GM11168 (cell line): ENCODE measurements around the gene COL1A1.

Experiments
- in situ Hi-C: fragments of 300-500 bp; cut with MboI; formaldehyde crosslinking; loops from one replicate; pipeline ENCODE4 v1.12.0; 2022; ENCODE audit warnings: low sequenced_read_pairs; ENCODE audit not compliant: unreplicated experiment

The COL1A1 gene

DNA sequence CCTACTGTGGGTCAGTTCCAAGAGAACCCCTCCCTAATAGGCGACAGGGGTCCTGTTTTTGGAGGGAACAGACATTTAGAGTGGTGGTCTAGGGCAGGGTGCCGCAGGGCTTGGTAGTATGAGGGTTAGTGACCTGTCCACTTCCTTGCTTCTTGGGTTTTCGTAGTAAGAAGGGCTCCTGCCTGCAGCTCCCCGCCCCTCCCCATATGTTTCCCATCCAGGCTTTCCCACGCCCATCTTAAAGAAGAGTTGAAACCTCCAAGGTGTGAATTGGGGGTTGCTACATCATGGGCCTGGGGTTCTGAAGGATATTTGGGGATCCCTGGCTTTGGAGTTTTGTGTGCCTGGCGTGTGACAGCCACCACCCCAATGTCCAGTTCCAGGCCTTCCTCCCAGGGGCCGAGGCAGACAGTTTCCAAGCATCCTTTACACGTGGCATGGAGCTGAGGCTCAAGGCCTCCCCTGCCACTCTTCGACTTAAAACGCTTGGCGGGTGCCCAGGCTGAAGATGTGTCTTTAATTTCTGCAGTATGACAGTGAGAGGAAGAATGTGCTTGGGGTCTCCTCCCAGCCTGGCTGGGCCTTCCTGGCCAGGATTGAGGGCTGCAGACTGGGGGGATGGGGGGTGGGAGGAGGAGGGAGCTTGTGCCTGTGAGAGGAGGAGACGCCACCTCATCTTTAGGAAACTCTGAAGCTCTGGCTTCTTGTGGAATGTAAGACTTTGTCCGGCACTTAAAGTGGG is 2.3 kb upstream of the COL1A1 start:
- in situ Hi-C loops: no loop called here

DNA sequence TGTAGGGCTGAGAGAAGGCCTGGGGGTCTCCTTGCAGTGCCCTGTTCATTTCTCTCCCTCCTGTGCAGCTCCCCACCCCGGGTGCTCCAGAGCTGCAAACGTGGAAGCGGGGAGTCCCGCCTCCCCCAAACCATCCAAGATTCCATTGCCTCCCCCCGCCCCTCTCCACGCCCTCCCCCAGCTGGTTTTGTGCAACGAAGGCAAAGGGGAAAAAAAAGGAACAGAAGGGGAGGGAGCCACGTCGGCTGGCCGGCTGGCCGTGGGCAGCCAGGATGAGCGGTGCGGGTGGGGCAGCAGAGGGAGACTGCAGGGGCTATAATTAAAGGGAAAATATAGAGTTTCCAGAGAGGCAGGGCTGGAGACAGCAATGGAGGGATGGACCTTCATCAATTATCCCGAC is 1.7 kb upstream of the COL1A1 start:
- in situ Hi-C loops: no loop called here

DNA sequence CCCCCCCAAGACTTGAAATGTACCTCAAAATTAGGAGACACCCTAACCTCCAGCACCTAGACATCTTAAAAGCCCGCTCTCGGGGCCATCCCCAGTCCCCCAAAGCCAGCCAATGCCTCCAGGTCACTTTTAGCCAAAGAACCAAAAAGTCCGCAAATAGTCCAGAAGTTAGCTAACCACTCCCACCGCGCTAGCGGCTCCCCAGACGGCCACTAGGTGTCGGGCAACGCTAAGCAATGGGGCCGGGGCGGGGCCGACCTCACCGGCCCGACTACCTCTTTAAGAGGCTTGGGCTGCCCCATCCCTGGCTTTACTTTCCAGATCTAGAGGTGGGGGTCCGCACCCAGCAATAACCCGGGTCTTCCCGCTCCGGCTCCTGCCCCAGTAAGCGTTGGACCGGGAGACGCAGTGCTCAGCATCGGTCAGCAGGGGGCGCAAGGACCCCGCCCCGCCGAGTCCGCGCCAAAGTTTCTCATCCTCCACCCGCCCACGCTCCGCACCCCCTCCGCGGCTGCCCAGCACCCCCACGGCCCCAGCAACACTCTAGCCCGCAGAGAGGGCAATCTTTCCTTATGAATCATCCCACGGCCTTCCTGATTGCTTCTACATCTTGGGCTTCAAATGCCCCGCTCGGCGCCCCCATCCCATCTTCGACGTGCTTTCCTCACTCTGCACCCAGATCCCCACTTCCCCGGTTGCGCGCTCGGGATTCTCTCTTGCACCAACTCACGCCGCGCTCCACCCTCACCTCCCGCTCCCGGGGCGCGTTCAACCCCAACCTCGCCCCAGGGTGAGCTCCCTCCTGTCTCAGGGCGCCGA is 765 bp downstream of the COL1A1 start:
- in situ Hi-C loops: no loop called here

DNA sequence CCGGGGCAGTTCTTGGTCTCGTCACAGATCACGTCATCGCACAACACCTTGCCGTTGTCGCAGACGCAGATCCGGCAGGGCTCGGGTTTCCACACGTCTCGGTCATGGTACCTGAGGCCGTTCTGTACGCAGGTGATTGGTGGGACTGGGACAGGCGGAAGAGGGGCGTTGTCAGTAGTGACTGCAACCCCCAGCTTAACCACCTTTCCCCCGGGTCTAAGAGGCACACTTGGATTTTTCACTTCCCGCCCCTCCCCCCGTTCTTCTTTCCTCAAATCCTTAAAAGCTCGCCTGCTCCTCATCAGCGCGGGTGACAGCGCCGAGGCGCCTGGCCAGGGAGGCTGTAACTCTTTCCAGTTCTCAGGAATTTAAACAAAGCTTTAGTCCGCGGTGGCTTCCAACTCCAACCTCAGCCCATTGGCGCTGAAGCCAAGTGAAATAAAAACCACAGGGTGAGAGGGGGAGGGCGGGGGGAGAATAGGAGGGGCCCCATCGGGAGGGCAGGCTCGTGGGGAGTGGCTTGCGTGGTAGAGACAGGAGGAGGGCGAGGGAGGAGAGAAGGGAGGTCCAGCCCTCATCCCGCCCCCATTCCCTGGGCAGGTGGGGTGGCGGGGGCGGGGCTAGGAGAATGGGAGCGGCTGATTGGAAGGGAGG is 1.5 kb downstream of the COL1A1 start:
- in situ Hi-C loops: no loop called here

DNA sequence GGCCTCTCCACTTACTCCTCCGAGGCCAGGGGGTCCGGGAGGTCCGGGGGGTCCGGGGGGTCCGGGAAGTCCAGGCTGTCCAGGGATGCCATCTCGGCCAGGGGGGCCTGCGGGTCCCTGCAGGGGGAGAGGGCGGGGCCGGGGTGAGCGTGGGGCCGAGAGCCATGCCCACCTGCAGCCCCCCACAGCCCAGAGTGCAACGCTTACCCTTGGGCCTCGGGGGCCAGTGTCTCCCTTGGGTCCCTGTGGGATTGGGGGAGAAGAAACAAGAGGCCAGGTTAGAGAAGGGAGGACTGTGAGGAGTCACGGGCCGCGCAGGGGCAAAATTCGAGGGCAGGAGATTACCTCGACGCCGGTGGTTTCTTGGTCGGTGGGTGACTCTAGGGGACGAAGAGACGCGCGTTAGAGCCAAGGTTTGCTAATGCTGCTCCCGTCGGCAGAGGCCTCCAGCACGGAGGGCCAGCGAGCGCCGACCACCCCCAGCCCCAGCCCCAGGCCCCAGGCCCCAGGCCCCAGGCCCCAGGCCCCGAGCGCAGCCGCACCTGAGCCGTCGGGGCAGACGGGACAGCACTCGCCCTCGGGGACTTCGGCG is 2.1 kb downstream of the COL1A1 start:
- in situ Hi-C loops: no loop called here

DNA sequence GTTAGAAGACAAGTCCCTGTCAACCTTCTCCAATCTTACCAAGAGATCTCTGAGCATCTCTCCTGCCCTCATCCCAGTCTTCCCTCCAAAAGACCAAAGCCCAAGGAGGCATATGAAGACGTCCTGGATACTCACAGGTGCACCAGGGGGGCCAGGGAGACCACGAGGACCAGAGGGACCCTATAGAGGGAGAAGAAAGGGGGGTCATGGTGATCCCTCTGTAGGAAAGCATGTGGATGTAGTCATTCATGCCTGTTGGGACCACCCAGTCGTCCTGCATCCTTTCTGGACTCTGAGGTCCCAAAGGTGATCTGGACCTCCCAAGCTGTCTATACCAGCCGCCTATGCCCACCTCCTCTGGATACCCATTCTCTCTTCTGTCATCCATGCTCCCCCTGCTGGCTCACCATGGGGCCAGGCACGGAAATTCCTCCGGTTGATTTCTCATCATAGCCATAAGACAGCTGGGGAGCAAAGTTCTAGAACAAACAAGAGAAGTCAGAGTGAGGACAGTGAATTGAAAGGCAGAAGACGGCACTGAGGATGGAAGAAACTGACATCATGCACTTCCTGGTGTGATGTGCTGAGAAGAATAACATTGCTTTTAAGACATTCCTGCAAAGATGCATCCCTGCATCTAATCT is 3.3 kb downstream of the COL1A1 start:
- in situ Hi-C loops: no loop called here

DNA sequence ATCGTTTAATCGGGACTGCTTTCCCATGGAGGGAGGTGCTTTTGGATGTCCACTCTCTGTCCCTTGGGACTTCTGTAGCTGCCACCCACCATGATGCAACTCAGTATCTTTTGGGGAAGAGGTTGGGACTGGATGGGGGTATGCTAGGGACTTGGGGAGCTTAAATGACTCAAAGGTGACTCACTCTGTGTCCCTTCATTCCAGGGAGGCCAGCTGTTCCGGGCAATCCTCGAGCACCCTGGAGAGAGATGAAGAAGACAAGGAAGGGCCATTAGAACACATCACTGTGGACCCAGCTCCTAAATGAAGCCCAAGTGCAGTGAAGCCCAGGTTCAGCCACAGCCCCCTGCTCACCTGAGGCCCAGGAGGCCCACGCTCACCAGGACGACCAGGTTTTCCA is 4.6 kb downstream of the COL1A1 start:
- in situ Hi-C loops: no loop called here

DNA sequence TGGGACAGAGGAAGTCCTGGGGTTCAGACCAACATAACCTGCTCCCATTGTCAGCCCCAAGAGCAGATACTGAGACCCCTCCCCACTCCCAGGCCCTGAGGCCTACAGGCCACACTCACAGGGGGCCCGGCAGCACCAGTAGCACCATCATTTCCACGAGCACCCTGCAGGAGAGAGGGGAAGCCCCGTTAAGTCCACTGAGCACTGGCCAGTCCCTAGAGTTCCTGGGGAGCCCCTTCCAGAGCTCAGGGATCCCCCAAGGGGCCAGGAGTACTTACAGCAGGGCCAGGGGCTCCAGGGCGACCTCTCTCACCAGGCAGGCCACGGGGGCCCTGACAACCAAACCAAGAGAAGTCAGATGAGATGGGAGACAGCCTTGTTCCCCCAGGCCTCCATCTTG is 5.4 kb downstream of the COL1A1 start:
- in situ Hi-C loops: no loop called here

DNA sequence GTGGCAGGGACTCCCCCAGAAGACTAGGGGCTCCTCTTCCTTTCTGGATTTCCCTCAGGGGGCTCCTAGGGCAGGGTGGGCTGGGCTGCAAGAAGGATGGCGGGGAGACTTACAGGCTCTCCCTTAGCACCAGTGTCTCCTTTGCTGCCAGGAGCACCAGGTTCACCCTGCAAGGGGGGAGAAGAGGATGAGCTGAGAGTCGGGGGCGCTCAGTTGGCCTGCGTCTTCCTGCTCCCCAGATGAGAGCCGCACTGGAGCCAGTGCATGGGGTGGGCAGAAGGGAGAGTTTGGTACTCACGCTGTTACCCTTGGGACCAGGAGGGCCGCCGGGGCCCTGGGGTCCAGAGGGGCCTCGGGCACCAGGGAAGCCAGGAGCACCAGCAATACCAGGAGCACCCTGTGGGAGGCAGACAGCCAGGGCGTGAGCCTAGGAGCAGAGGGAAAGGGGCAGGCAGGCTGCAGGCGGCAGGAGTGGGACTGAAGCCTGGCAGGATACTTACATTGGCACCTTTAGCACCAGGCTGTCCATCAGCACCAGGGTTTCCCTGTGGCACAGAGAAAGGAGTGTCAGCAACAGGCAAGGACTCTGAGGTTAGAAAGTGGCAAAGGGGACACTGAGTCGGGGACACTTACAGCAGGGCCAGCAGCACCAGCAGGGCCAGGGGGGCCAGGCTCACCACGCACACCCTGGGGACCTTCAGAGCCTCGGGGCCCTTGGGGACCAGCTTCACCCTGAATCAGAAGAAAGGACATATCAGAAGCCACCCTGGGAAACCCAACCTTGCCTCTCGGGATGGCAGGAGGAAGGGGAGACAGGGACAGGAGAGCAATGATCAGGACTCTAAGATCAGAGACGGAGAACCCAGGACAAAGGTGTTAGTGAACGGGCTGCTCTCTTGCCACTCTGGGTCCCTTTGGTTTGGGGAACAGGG is 6.2 kb downstream of the COL1A1 start:
- in situ Hi-C loops: no loop called here

DNA sequence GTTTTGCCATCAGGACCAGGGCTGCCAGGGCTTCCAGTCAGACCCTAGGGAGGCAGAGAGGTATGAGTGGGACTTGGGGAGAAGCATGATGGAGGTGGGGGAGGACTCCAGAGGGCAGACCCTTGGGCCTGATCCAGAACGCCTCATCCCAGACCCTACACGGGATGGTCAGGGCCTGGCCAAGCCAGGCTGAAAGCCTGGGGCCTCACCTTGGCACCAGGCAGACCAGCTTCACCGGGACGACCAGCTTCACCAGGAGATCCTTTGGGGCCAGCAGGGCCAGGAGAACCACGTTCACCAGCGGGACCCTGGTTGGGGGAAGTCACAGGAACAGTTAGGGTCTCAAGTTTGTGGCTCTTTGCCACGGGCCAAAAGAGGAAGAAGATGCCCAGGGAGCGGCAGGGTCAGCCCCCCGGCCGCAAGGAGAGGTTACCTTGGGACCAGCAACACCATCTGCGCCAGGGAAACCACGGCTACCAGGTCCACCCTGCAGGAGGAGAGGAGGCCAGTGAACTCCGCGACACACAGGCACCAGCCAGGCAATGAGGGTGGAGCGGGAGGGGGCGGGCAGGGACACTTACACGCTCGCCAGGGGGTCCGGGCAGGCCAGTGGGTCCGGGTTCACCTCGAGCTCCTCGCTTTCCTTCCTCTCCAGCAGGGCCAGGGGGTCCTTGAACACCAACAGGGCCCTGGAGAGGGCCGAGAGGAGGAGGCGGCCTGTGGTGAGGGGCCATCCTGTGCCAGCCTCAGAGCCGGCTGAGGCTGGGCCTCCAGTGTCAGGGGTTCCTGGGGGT is 7.1 kb downstream of the COL1A1 start:
- in situ Hi-C loops: no loop called here

DNA sequence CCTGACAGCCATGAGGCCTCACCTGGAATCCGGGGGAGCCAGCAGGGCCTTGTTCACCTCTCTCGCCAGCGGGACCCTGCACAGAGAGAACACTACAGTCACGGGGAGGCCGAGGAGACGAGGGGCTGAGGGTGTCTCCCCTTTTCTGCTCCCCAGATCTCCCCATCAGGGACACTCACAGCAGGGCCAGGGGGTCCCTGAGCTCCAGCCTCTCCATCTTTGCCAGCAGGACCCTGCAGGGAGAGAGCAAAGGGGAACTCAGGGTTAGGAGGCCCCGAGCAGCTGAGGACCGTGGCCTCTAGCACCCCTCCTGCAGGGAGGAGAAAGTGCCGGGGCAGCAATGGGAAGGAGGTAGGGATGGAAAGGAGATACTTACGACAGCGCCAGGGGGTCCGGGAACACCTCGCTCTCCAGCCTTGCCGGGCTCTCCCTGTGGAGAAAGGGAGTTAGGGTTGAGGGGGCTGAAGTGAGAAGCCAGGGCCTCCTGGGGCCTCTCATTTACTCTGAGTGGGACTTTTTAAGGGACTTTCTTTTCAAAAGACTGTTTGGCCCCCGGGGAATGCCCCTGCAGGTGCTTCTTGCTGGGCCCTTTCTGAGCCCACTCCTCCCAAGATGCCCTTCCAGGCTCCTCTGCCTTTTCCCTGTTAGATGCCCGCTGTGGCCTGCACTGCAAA is 8.7 kb downstream of the COL1A1 start:
- in situ Hi-C loops: no loop called here

DNA sequence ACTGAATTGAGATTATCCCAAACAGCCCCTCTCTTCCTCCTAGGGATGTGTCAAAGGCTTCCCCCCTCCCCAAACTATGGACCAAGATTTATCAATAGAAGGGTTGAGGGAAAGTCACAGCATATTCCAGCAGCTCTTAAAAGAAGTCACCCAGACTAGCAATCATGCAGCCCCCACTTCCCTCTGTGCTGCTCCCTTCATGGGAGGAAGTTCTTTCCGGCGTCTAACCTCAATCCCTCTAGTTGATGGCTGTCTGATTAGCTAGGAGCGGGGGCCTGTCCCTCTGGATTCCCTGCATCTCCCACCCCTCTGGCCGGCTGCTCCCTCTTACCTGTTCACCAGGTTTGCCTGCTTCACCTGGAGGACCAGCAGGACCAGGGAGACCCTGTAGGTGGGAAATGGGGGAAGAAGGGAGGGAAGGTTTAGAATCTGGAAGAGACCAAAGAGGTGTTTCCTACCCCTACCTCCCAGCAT is 9.2 kb downstream of the COL1A1 start:
- in situ Hi-C loops: no loop called here

DNA sequence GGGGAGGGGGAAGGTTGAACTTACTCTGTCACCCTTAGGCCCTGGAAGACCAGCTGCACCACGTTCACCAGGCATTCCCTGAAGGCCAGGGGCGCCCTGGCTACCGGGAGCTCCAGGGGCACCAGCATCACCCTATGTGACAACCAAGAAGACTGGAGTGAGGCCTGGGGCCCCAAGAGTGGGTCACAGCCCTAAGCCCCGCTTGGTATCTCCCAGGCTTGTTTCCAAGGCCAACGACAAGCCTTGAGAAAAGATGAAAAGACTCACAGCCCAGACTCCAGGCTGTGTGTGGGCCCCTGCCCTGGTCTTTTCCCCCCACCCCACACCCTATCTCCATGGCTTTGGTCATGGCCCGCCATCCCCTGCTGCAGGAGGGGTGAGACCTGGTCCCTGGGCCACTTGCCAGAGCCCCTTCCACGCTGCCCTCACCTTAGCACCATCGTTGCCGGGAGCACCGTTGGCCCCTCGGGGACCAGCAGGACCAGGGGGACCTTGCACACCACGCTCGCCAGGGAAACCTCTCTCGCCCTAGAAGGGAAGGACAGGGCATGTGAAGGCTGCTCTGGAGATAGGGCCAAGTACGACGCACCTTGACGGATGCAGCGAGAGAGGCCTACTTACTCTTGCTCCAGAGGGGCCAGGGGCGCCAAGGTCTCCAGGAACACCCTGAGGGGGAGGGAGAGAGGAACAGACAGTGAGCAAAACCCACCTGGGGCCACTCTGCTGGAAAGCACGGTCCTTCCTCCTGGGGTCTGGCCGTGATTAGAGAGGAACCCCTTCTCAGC is 9.9 kb downstream of the COL1A1 start:
- in situ Hi-C loops: no loop called here

DNA sequence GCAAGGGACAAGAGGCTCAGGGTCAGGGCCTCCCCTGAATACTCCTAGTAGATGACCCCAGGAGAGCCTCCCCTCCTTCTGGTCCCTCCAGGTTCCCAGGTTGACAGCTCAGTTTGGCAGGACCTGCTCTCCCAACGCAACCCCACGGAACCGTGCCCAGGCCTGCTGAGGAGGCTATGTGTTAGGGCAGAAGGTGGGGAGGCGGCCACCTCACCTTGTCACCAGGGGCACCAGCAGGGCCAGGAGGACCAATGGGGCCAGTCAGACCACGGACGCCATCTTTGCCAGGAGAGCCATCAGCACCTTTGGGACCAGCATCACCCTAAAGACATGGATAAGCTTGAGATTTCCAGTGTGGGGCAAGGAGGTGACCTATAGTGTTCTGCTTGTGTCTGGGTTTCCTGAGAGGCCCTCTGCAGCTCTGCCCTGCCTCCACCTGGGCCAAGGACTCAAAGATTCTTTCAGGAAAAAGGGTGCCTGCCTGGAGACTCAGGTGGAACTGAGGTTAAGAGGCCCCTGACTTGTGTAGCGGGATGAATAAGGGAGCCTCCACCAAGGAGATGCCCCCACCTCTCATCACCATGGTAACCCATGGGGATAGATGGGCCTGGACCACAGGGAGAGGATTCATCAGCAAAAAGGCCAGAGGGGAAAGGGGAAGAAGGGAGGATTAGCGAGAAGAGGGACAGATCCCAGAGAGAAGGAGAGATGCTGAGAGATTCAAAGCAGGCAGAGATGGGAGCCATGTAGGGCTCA is 10.7 kb downstream of the COL1A1 start:
- in situ Hi-C loops: no loop called here

DNA sequence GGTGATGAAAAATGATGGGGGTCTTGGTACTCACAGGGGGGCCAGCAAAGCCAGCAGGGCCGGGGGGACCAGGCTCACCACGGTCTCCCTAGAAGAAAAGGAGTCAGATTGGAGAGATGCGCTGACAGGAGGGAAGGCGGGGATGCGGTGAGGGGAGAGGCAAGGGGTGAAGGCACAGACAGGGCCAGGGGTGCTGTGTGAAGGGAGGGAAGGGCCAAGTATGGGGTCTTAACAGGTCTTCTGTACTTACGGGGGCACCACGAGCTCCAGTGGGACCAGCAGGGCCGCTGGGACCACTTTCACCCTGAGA is 11.2 kb downstream of the COL1A1 start:
- in situ Hi-C loops: no loop called here

DNA sequence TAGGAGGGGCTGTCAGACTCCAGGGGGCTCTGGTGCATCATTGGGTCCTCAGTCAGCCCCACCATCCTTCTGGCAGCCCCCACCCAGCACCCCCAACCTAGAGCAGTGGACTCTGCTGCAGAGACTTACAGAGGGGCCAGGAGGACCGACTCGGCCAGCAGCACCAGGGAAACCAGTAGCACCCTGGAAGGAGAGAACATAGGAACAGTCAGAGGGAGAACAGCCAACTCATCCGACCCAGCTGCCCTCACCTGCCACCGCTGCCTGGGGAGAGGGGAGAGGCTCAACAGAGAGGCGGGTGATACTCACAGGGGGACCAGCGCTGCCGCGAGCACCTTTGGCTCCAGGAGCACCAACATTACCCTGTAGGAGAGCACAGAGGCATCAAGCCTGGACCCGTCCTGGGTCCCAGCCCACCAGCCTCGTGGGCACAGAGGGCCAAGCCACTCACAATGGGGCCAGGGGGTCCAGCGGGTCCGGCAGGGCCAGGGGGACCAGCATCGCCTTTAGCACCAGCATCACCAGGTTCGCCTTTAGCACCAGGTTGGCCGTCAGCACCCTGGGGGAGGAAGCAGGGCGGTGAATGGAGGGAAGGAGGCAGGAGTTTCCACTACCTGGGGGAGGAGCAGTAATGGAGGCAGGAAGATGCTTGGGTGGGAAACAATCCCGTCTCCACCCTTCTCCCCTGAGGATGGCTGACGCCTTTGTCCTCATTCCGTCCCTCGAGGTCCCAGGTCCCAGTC is 11.7 kb downstream of the COL1A1 start:
- in situ Hi-C loops: no loop called here
